Stimulated activated CD4-positive, alpha-beta T cell treated with anti-CD3 and anti-CD28 coated beads, Interleukin-2, amount 100 ng/mL, for 48 hours (primary cell): ENCODE measurements around the gene ACE.

Source experiments
- DNase-seq, 2 donors: peaks; one replicate each; pipeline ENCODE4 v3.0.0-alpha.2; 2020

Gene ACE

GRCh38 chr17:63492940-63493339 lies 16.1 kb downstream of the ACE start:
- no peak for DNase-seq

DNA sequence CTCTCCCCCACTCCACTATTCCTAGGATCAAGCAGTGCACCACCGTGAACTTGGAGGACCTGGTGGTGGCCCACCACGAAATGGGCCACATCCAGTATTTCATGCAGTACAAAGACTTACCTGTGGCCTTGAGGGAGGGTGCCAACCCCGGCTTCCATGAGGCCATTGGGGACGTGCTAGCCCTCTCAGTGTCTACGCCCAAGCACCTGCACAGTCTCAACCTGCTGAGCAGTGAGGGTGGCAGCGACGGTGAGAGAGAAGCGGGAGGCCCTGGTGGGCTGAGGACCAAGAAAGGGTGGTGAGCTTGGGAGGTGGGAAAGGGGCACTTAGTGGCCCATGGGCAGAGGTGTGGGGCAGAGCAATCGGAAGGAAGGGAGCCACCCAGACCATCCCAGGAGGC lies 16.6 kb downstream of the ACE start:
- no peak for DNase-seq

DNA sequence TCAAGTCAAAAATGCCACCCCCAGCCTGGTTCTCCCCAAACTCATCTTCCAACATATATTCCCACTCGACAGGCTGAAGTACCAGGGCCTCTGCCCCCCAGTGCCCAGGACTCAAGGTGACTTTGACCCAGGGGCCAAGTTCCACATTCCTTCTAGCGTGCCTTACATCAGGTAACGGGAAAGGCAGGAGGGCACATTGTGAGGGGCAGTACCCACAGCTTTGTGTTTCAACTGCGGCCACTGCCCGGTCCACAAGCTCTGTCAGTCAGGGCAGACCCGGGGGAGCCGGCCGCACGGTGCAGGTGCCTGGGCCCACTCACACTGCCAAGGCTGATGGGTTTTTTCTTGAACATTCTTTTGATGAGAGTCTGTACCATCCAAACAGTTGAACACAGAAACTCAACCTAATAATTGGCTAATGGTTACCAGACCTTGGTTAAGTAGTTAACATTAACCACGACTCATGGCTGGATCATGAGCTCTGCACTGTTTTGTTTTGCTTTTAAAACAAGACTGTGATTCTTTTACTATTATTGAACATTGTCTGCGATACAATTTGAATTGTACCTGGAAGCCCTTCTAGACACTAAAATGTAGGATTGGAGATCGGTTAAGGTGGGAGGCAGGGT lies 17.6 kb downstream of the ACE start:
- no peak for DNase-seq

DNA sequence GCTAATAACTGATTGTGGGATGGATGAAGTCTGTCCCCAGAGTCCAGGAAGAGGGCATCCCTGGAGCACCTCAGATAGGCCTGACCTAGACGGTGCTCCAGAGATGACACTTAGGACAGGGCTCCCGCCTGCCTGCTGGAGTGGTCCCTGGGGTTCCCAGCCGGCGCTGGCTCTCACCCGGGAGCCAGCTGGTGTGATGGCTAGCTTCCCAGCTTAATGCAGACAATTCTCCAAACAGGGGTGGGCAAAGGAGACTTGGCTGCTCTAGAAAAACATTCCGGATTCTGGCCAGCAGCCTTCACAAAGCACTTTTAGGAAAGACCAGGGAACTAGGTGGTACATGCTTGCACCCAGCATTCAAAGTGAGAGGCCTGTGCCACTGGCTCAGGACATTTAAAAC lies 18.6 kb downstream of the ACE start:
- DNase-seq: no peak

DNA sequence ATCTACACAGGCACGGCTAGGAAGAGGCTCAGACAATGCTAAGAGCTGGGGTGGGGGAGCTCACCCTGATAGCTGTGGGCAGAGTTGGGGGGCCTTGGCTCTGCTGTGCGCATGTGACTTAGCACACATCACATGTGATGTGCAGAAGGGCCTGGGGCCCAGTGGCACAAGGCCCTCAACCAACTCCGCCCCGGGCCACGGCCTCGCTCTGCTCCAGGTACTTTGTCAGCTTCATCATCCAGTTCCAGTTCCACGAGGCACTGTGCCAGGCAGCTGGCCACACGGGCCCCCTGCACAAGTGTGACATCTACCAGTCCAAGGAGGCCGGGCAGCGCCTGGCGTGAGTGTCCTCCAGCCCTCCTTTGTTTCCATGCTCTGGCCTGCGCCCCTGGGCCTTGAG lies 19.3 kb downstream of the ACE start:
- no peak for DNase-seq

- no peak for DNase-seq
Observed at GRCh38 chr17:63496663-63497400, 20.0 kb downstream of the ACE start.

DNA sequence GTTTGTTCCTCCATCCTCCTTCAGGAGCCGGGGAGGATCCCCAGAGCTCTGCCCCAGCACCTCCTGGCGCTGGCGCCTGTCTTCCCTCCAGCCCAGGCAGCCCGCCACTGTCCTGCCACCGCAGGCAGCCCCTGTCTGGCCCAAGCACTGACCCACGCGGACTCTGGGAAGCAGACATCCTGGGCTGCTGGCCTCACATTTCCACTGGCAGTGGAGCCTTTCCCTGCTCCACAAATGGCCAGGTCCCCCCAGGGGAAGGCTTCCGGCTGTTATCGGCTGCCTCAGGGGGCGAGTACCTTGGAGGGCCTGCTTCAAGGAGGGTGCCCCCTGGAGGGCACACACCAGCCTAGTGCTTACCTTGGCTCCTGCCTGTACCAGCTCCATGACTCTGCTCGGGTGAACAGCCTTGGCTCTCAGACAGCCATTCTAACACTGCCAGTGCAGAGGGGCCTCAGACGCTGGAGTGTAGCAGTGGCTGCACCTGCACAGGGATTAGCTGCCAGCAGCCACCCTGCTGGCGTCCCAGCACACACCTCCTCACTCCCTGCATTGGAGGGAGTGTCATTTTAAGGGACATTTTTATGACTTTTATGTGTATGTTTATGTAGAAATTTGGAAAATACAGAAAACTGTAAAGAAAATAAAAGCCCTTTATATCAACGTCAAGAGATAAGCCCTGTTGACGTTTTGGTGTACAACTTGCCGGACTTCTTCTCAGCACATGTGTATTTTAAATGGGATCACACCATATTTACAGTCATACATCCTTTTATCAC lies 21.0 kb downstream of the ACE start:
- no peak for DNase-seq

GRCh38 chr17:63498626-63499195 lies 21.9 kb downstream of the ACE start:
- DNase-seq: no peak

GRCh38 chr17:63500543-63501390 lies 23.9 kb downstream of the ACE start:
- no peak for DNase-seq

DNA sequence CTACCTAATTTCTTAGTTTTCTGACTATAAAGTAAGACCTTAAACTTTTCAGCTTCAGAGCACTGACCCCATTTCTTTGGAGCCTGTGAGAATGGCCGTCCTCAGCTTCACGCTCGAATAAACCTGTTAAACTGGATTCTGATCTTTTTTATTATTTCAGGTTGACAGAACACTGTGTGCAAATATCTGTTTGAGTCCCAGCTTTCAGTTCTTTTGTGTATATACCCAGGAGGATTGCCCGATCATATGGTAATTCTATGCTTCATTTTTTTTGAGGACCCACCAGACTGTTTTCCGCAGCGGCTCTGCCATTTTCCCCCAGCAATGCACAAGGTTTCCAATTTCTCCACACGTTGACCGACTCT lies 26.5 kb downstream of the ACE start:
- no peak for DNase-seq

DNA sequence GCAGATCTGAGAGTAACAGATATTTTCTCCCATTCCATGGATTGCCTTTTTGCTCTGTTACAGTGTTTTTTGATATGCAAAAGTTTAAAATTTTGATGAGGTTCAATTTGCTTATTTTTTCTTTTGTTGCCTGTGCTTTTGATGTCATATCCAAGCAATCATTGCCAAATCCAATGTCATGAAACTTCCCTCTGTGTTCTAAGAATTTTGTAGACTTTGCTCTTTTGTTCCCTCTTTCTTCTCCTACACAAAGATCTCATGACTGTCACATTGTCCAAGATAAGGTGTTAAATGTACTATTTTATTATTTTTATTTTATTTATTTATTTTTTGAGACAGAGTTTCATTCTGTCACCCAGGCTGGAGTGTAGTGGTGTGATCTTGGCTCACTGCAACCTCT lies 27.4 kb downstream of the ACE start:
- no peak for DNase-seq

GRCh38 chr17:63505341-63505740 lies 28.5 kb downstream of the ACE start:
- DNase-seq: no peak

DNA sequence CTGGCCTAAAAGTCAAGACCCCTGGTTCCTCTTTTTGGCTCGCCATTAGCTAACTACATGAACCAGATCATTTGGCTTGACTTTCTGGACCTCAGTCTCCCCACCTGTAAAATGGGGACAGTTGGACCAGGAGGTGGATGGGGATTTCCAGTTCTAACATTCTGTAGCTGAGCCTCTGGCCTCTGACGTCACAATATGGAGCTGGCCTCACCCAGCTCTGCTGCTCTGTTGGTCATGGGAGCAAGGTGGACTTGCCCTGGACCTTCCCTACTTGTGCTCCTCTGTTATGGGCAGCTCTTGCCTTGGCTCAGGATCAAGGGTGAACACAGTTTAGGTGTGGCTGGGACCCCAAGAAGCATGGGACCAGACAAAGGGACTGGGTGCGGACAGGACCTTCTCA lies 29.8 kb downstream of the ACE start:
- DNase-seq: no peak

- no peak for DNase-seq
Observed at GRCh38 chr17:63511331-63511730, 34.5 kb downstream of the ACE start.

GRCh38 chr17:63512388-63512787 lies 35.5 kb downstream of the ACE start:
- no peak for DNase-seq

DNA sequence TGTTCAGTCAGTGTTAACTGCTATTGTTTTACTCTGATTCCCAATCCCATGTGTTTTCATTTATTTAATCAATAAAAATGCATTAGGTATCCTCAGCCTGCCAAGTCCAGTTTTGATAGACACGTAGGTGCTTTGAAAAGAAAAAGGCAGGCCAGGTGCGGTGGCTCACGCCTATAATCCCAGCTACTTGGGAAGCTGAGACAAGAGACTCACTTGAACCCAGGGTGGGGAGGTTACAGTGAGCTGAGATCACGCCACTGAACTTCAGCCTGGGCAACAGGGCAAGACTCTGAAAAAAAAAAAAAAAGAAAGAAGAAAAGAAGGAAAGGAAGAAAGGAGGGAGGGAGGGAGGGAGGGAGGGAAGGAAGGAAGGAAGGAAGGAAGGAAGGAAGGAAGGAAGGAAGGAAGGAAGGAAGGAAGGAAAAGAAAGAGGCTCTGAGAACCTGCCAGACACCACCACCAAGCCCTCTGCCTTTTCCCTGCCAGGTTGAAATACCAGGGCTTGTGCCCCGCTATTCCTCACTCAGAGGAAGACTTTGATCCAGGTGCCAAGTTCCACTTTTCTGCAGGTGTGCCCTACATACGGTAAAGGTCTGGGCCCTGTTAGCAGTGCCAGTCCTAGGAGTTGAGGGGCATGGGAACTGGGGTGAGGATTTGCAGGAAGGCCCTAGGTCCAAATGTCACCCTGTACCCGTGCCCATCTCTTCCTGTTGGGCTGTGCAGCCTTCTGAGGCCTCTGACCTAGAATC lies 36.2 kb downstream of the ACE start:
- DNase-seq: no peak

GRCh38 chr17:63514477-63514876 lies 37.6 kb downstream of the ACE start:
- DNase-seq: no peak

DNA sequence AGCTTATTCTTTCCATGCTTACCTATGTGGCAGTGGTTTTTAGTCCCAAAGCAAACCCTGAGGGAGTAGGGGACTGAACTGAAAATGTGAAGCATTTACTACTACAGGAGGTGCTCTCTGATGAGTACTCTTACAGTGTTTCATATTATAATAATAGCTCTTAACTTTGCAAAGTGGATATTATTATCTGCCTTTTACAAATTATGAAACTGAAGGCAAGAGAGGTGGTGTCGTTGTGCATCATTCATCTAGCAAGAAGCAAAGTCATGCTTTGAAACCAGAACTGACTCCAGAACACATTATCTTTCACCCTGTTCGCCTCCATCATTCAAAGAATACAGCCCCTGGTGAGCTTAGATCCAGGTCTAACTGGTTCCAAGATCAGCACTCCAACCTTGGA lies 38.1 kb downstream of the ACE start:
- no peak for DNase-seq

DNA sequence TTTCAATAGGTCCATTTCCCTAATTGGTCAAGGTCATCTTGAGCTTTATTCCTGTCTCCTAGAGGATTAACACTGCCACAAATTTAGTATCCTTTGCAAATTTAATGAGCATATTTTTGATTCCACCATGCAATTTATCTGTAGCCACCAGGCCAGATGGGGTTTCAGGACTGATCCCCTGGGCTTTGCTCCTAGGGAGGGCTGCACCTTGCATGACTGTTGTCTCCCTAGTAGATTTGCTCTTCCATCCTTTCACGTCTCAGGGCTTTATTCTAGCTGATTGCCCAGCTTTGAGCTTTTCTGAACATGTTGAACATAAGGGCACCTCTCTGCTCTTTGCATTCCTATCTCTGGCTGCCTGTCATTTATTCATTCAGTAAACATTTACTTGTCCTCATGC lies 38.6 kb downstream of the ACE start:
- DNase-seq: no peak

- DNase-seq: peak; percentile 18 to 35
Observed at GRCh38 chr17:63516910-63517824, 40.3 kb downstream of the ACE start.
